ENCODE results near the gene PPM1N.

The PPM1N gene

DNA sequence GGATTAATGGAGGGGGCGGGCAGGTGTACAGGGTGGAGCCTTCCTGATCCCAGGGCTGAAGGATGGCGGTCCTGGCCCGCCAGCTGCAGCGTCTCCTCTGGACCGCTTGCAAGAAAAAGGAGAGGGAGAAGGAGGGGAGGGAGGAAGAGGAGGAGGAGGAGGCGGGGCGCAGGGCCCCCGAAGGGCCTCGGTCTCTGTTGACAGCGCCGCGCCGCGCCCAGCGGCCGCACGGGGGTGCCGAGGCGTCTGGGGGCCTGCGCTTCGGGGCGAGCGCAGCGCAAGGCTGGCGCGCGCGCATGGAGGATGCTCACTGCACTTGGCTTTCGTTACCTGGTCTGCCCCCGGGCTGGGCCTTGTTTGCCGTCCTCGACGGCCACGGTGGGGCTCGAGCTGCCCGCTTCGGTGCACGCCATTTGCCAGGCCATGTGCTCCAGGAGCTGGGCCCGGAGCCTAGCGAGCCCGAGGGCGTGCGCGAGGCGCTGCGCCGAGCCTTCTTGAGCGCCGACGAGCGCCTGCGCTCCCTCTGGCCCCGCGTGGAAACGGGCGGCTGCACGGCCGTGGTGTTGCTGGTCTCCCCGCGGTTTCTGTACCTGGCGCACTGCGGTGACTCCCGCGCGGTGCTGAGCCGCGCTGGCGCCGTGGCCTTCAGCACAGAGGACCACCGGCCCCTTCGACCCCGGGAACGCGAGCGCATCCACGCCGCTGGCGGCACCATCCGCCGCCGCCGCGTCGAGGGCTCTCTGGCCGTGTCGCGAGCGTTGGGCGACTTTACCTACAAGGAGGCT, at the start of gene PPM1N:
TSS of gene PPM1N (plus strand) at position 33 of the 785 bp plus-strand sequence. CDS start at position 63, 30 bp downstream.
- DNase-seq, result no peak

DNA sequence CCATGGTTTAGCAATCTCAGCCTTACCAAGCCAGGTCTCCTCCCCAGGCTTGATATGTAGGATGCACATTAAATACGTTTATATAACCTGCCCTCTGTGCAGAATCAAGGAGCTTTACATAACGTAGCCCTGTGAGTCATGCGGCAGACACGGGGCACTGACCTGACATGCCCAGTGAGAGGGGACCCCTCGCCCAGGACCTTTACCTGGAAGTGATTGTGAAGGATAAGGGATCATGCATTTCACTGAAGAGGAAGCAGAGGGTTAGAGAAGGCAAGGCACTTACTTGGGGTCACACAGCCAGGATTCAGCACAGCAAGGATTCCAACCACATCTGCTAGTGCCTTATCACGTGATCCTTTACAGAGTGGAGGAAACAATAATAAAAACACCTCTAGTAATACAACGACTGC, 49.4 kb upstream of the PPM1N start:
- DNase-seq, result no peak

DNA sequence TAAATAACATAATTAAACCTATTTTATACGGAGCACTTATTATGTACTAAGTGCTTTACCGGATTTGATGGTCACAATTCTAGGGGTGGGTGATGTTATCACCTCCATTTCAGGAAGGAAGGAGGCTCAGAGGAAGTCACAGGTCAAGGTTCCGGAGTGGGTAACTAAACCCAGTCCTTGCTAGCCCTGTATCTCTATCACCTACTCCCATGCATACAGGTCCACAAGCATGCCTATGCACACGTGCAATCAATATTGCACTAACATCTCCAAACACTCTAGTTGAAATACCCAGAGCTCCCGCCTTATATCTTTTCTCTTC, 48.3 kb upstream of the PPM1N start:
- no peak for DNase-seq

DNA sequence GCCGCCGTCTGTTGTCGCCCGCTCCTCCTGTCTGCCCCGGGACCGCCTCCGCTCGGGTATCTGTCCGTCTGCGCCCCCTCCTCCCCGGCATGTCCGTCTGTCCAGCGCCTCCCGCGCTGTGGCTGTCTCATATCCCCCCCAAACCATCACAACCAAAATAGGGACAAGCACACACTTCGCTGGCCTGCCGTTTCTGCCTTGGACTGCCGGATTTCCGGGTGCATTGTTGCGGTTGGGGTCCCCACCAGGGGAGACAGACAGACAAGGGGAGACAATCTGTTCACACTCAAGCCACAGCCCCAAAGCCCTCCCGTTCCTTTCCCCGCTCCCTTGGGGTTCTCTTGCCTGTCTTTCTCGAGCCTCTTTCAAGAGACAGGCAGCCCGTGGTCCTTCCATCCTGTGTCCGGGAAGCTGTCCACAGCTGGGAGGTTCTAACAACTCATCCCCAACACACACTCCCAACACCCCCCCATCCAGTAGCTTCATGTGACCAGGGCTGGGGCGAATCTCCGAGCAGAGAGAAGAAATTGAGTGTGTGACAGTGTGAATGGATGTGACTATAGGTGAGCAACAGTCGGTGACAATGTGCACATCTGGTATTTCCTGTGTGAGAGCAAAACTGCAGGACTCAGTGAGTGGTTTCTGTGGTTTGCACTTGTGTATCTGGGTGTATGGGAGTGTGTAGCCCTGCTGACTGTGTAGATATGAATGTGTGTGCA, 47.0 kb upstream of the PPM1N start:
- no peak for DNase-seq

DNA sequence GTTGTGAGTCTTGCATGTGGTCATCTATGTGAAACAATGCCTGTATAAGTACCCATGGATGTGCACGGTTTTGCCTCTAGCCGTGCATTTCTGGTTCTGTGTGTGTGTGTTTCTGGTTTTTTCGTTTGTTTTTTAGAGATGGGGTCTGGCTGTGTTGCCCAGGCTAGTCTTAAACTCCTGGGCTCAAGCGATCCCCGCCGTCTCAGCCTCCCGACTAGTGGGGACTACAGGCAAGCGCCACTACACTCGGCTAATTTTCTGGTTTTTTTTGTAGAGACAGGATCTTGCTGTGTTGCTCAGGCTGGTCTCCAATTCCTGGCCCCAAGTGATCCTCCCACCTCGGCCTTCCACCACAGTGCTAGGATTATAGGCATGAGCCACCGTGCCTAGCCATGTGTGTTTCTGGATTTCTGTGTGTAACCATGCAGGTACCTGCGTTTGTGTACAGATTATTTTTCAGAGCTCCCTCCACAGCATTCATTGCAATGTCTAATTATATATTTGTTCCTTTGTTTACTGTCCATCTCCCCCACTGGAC, 46.3 kb upstream of the PPM1N start:
- DNase-seq, result no peak

GRCh38 chr19:45455707-45456499, 42.3 kb upstream of the PPM1N start:
- peak; percentile 93 for DNase-seq

DNA sequence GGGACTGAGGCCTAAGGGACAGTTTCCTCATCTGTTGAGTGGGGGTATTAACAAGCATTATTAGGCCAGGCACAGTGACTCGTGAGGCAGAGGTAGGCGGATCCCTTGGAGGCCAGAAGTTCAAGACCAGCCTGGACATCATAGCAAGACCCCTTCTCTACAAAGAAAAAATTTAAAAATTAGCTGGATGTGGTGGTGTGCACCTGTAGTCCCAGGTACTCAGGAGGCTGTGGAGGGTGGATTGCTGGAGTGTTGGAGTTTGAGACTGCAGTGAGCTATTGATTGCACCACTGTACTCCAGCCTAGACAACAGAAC, 41.8 kb upstream of the PPM1N start:
- no peak for DNase-seq

DNA sequence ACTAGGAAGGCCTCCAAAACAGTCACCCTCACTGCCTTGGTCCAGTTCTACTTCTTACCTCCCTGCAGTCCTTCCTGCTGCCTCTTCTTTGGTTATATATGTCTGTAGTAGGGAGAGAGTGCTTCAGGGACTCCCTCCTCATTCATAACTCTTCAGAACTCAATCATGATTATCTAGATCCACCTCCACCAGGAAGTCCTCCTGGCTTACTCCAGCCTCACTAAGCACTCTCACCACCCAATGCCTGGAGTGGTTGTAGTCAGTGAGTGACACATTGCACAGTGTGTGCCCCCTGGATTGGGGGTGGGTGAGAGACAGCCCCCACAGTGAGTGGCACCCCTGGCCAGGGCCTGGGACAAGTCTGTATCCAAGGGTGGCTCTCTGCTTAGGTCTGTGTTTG, 40.5 kb upstream of the PPM1N start:
- no peak for DNase-seq

DNA sequence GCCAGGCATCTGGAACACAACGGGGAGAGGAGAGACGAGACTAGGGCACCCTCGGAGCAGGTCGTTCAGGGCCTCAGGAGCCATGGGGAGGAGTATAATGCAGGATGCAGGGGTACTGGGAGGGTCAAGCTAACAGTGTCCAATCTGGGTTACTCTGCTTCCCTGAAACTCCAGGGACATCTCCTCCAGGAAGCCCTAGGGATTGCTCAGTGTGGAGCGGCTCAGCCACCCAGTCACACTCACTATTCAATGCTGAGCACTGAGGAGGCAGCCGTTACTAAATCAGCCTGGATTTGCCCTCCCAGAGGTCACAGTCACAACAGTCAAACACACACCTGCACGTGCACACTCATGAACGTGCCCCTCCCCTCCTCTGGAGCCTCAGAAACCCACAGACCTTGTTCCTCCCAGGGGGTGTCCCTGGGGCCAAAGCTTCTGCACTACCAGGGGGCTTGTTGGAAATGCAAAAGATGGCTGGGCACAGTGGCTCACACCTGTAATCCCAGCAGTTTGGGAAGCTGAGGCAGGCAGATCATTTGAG, 37.4 kb upstream of the PPM1N start:
- DNase-seq, result no peak

- DNase-seq, result no peak
These were observed 36.1 kb upstream of the PPM1N start for GRCh38 chr19:45462174-45462573.

- DNase-seq, result no peak
These were observed 35.0 kb upstream of the PPM1N start for GRCh38 chr19:45463241-45463640.

DNA sequence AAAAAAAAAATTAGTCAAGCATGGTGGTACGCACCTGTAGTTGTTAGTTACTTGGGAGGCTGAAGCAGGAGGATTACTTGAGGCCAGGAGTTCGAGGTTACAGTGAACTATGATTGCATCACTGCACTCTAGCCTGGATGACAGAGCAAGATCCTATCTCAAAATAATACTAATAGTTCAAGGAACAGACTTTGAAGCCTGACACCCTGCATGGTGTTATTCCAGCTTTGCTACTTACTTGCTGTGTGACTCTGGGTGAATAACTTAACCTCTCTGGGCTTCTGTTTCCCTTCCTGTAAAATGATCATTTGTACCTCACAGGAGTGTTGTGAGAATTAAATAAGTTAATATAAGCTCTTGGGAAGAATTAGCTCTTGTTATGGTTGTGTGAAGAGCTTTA, 34.0 kb upstream of the PPM1N start:
- DNase-seq, result no peak

DNA sequence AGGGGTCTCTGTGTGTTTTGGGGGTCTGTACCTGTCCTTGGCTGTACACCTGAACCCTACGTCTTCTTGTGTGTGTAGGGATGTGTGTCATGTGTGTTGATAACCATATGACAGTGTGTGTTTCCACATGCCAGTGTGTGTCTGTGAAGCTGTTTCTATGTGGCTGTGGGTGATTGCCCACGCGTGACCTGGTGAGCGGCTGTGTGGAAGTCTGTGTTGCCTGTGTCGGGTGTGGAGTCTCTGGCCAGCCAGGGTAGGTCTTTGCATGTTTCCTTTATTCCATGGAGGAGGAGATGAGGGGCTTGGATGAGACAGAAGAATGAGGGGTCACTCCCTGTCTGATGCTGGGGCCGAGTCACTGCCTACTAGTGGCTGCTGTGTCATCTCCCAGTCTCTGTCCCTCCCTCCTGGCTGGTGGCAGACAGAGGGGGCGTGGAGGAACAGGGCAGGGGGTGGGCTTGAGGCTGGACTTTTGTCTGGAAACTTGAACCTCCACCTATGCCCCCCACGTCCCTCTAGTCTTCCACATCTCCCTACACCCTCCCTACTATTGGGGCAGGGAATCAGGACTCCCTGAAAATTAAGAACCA, 33.3 kb upstream of the PPM1N start:
- DNase-seq, result no peak

DNA sequence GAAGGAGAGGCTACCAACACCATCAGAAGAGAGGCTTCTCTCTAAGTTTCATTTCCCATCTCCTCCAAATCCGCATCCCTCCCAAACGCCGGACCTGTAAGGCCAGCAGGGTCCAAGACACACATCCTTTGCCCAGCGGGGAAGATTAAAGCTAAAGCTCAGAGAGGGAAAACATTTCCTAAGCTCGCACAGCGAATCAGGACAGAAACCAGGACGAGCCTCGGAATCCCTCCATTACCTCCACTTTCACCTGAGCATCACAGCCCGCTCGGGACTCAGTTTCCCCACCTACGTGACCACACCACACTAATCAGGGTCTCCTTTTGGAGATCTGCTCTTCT, 31.2 kb upstream of the PPM1N start:
- no peak for DNase-seq

DNA sequence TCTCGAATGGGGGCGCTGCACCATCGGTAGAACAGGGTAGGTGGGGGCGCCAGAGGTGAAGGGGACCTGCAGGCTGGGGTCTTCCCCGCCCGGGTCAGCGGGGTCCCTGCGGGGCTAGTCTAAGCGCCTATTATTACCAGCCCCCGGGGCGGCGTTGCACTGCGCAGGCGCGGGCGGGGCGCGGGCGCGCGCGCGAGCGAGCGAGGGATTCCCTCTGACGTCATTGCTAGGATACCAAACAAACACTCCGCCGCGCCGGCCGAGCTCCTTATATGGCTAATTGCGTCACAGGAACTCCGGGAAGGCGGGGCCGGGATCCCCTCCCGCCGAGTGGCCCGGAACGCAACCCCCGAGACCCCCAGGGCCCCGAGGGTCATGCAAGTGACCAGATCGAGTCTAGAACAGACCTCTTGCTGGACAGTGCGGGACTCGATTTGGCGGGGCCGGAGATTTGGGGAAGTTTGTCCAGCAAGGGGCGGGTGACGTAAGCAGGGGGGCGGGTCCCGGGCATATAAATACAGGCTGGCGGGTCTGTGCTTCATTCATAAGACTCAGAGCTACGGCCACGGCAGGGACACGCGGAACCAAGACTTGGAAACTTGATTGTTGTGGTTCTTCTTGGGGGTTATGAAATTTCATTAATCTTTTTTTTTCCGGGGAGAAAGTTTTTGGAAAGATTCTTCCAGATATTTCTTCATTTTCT, 30.6 kb upstream of the PPM1N start, which contains the start of gene FOSB:
TSS of gene FOSB (plus strand) at position 541 of the 703 bp plus-strand sequence. CDS start 591 bp downstream, outside the sequence.
- DNase-seq, result peak; percentile 96

GRCh38 chr19:45468159-45468651, 30.0 kb upstream of the PPM1N start:
- DNase-seq, result peak; percentile 24

DNA sequence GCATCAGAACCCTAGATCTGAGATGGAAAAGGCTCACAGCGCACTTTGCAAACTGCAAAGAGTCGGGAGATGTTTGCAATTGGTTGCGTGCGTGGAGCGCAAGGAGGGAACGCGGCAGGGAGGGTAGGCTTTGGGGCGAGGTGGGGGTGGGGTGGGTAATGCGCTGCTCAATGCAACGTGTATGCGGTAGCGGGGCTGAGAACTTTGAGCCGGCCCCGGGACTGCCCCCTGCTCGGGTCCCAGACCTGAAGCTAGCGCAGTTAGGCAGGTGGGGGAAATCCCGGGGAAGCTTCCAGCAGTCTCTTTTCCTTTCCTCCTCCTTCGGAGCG, 29.5 kb upstream of the PPM1N start:
- DNase-seq, result no peak

DNA sequence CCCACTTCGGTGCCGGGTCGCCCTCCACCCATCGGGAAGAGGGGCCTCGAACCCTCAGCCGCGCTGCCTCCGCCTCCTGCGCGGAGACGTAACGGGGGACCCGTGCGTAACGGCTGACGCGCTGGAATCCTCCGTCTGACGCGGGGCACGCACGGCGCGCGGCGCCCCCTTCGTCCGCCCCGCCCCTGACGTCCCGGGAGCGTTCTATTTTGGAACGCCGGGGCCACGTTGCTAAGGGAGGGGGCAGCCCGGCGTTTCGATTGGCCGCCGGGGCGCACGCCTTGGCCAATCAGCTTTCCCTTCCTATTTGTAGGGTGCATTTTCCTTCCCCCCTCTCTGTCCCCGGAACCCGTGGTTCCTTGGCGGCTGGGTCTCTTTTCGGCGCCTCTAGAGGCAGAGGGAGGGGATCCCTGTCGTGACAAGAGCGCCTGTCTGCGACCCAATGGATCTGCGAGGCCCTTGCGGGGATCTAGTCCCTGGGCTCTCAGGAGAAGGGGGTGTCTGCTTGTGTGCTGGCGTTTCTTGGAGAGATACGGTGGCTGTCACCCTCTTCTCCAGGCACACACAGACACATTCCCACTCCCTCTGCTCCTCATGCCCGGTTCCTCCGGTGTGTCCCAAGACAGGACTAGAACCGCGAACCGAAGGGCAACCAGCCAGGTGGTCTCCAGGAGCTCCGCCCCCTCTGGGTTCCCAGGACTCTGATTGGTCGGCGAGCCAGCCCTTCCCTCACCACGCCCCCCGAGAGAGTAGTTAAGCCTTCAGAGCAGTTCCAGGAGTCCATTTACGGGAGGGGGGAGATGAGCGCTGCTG, 28.9 kb upstream of the PPM1N start:
- peak; percentile 94 for DNase-seq

- DNase-seq, result peak; percentile 53
These were observed 28.1 kb upstream of the PPM1N start for GRCh38 chr19:45469945-45470761.

DNA sequence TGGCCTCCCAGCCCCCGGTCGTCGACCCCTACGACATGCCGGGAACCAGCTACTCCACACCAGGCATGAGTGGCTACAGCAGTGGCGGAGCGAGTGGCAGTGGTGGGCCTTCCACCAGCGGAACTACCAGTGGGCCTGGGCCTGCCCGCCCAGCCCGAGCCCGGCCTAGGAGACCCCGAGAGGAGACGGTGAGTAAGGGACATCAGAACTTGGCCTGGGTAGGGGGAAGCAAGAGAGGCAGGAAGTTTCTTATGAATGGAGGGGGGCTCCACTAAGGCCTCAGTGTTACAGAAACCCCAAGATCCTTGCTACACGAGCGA, 27.5 kb upstream of the PPM1N start:
- no peak for DNase-seq

Data from inflammatory macrophage treated with lipopolysaccharide for 4 hours (primary cell).